H1 (cell line): ENCODE results near the gene TNRC6B.

Experiments used
- BACH1 ChIP-seq: IDR thresholded peaks from 2 replicates; pipeline ENCODE4 v1.6.1; 2012; ENCODE audit warnings: low read length, improper control_type of control experiment
- EZH2 ChIP-seq: fragments of 200-600 bp; sonication (generic); IDR thresholded peaks from 2 replicates; pipeline ENCODE4 v1.7.1; 2012; ENCODE audit warnings: low read depth, mild to moderate bottlenecking, moderate library complexity, low read length, inconsistent platforms; ENCODE audit not compliant: severe bottlenecking
- KDM1A ChIP-seq: fragments of 200-600, 300-600 bp; sonication (generic); IDR thresholded peaks from 2 replicates; pipeline ENCODE4 v1.7.1; 2016; ENCODE audit warnings: mild to moderate bottlenecking, low read length, borderline replicate concordance
- POLR2A ChIP-seq, 2 experiments: IDR thresholded peaks; 1 replicate in 1 of 2; 2 replicates in 1 of 2; pipeline ENCODE4 v1.6.1; 2011; ENCODE audit warnings: low read depth in 2 of 2, low read length in 2 of 2, mild to moderate bottlenecking in 2 of 2; ENCODE audit errors: control extremely low read depth in 1 of 2
- TF ChIP-seq, protein P1 (sequence below), 3 experiments: IDR thresholded peaks; 1 replicate in 2 of 3; 2 replicates in 1 of 3; pipeline versions ENCODE4 v1.5.1 to v1.6.1; 2011; ENCODE audit warnings: low read length in 3 of 3, mild to moderate bottlenecking in 3 of 3, inconsistent platforms in 2 of 3, low read depth in 1 of 3, moderate library complexity in 1 of 3; ENCODE audit not compliant: insufficient read depth in 1 of 3; ENCODE audit errors: control extremely low read depth in 1 of 3

DNA sequence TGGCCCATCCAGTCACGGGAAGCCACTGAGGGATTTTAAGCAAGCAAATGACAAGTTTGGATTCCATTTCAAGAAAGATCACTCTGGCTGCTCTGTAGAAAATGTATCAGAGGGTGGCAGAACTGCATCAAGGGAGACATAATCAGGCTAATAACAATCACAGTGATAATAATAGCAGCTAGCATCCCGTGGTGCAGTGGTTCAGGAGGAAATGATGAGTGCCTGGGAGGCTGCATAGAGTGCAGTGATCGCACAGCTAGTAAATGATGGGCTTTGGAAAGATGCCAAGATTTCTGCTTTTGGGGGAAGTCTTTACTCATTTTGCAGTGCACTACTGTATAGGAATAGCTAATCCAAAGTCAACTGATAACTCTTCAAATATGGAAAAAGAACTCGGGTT, 35.8 kb downstream of the TNRC6B start:
- TF ChIP-seq EZH2 = no peak
- TF ChIP-seq, protein P1, sequence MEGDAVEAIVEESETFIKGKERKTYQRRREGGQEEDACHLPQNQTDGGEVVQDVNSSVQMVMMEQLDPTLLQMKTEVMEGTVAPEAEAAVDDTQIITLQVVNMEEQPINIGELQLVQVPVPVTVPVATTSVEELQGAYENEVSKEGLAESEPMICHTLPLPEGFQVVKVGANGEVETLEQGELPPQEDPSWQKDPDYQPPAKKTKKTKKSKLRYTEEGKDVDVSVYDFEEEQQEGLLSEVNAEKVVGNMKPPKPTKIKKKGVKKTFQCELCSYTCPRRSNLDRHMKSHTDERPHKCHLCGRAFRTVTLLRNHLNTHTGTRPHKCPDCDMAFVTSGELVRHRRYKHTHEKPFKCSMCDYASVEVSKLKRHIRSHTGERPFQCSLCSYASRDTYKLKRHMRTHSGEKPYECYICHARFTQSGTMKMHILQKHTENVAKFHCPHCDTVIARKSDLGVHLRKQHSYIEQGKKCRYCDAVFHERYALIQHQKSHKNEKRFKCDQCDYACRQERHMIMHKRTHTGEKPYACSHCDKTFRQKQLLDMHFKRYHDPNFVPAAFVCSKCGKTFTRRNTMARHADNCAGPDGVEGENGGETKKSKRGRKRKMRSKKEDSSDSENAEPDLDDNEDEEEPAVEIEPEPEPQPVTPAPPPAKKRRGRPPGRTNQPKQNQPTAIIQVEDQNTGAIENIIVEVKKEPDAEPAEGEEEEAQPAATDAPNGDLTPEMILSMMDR (IDR thresholded peaks at IDR 0.05; ENCODE audit: control extremely low read depth in 1 of 3, insufficient read depth in 1 of 3, low read depth in 1 of 3, low read length in 3 of 3) = no peak
- no peak for TF ChIP-seq KDM1A
- TF ChIP-seq BACH1 = no peak
- no peak for TF ChIP-seq POLR2A (IDR thresholded peaks at IDR 0.05; ENCODE audit: control extremely low read depth in 1 of 2, low read depth in 2 of 2, low read length in 2 of 2)
